Common myeloid progenitor, CD34-positive (primary cell): ENCODE results near the gene CCNT1.
"Not testable (repeated sequence)": the region's sequence is repeated elsewhere in the genome, so short reads cannot be mapped to it uniquely, and the experiment has no call there.

Experiments used
- CTCF ChIA-PET: fragments of 350-600 bp; sonication (Branson Sonifier 250); formaldehyde crosslinking; loops from one replicate; lab custom pipeline; 2021; ENCODE audit warnings: antibody characterized with exemption; lab: Charles Lee
- POLR2A ChIA-PET: fragments of 350-600 bp; sonication (Branson Sonifier 250); formaldehyde crosslinking; loops from one replicate; lab custom pipeline; 2021; ENCODE audit warnings: antibody characterized with exemption; lab: Charles Lee
- DNase-seq, 3 donors: peaks; one replicate each; pipeline versions ENCODE4 v3.0.0 to v3.0.0-alpha.2; 2013
- H3K27ac ChIP-seq, 2 experiments: 1 replicate in 1 of 2; 2 replicates in 1 of 2; pipeline ENCODE4 v1.7.0; 2013; ENCODE audit warnings: inconsistent platforms in 2 of 2, low read length in 2 of 2, mild to moderate bottlenecking in 2 of 2, low read depth in 1 of 2, moderate library complexity in 1 of 2; ENCODE audit not compliant: severe bottlenecking in 2 of 2, insufficient read depth in 1 of 2, poor library complexity in 1 of 2
- H3K27me3 ChIP-seq, 5 experiments: replicated peaks in 2 of 5; 1 replicate in 3 of 5; 2 replicates in 2 of 5; pipeline versions ENCODE4 v1.6.1 to v1.7.0; 2013; ENCODE audit warnings: low read length in 4 of 5, mild to moderate bottlenecking in 2 of 5, moderate library complexity in 2 of 5, inconsistent platforms in 1 of 5; ENCODE audit not compliant: insufficient read depth in 5 of 5, control insufficient read depth in 4 of 5
- H3K36me3 ChIP-seq, 4 experiments: 1 replicate in 2 of 4; 2 replicates in 2 of 4; pipeline versions ENCODE4 v1.6.1 to v1.7.0; 2013; ENCODE audit warnings: low read length in 3 of 4, control low read depth in 1 of 4, mild to moderate bottlenecking in 1 of 4; ENCODE audit not compliant: control insufficient read depth in 4 of 4, insufficient read depth in 4 of 4
- H3K4me1 ChIP-seq, 4 experiments: 1 replicate in 3 of 4; 2 replicates in 1 of 4; pipeline versions ENCODE4 v1.6.1 to v1.7.1; 2013; ENCODE audit warnings: low read length in 3 of 4, mild to moderate bottlenecking in 3 of 4, control low read depth in 1 of 4, inconsistent platforms in 1 of 4, moderate library complexity in 1 of 4; ENCODE audit not compliant: control insufficient read depth in 4 of 4, insufficient read depth in 4 of 4; ENCODE audit errors: control extremely low read depth in 1 of 4
- H3K4me3 ChIP-seq, 7 experiments: 1 replicate in 4 of 7; 2 replicates in 3 of 7; pipeline versions ENCODE4 v1.5.1 to v1.7.0; 2013; ENCODE audit warnings: mild to moderate bottlenecking in 7 of 7, low read length in 6 of 7, moderate library complexity in 6 of 7, inconsistent platforms in 2 of 7, low read depth in 2 of 7, control low read depth in 1 of 7; ENCODE audit not compliant: insufficient read depth in 4 of 7, control insufficient read depth in 1 of 7; ENCODE audit errors: extremely low read depth in 1 of 7
- H3K9me3 ChIP-seq, 5 experiments: 1 replicate in 4 of 5; 2 replicates in 1 of 5; pipeline versions ENCODE4 v1.6.1 to v1.7.1; 2013; ENCODE audit warnings: low read length in 4 of 5, mild to moderate bottlenecking in 2 of 5, inconsistent platforms in 1 of 5, low read depth in 1 of 5, moderate library complexity in 1 of 5; ENCODE audit not compliant: control insufficient read depth in 4 of 5, insufficient read depth in 2 of 5; ENCODE audit errors: control extremely low read depth in 1 of 5
- WGBS: methylation state at CpG from one replicate; pipeline ENCODE4 v1.1.5; 2013; ENCODE audit not compliant: insufficient coverage; 5-methylcytosine and 5-hydroxymethylcytosine counted together

CCNT1 gene

DNA sequence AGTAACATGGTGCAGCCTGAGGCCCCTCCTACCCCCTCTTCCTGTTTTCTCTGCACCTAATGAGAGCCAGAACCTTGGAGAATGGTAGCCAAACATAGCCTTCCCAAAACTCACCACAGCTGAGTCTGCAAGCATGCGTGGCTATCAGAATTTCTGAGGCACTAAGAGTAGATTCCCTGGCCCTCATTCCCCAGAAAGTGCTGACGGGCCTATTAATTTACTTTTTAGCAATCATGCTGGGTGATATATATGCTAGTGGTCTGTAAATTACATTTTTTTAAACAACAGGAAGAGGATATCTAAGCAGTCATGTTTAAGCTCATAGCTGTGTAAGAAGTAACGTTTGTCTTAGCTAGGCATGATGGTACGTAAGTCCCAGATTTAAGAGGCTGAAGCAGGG lies 64.8 kb downstream of the CCNT1 start:
- CTCF ChIA-PET: no interaction called here
- no peaks in the 10 kb centered on the region for H3K27me3 ChIP-seq
- no peak overlapping the region for H3K27ac ChIP-seq
- peaks cover 28 to 63% (median 43%) of the 10 kb centered on the region in 4 experiments for H3K36me3 ChIP-seq
- no peak overlapping the region for H3K4me3 ChIP-seq
- POLR2A ChIA-PET: interaction anchor here (0.5 kb wide), 1 partner anchor 13 kb away, joined by 4 read pairs; no protein-coding TSS in a partner anchor
- no peaks in the 10 kb centered on the region for H3K4me1 ChIP-seq
- no peak for DNase-seq
- no peaks in the 10 kb centered on the region for H3K9me3 ChIP-seq
- 100% methylated on average over 1 of the region's 4 CpGs for WGBS

GRCh38 chr12:48645354-48645753 lies 71.2 kb downstream of the CCNT1 start:
- peaks cover 10 to 15% (median 12%) of the 10 kb centered on the region in 4 experiments for H3K36me3 ChIP-seq
- H3K27me3 ChIP-seq, H3K4me1 ChIP-seq, CTCF ChIA-PET, POLR2A ChIA-PET, H3K9me3 ChIP-seq, H3K27ac ChIP-seq, DNase-seq, H3K4me3 ChIP-seq: not testable (repeated sequence)
- no CpG with 5 or more reads among the region's 8 CpGs for WGBS

DNA sequence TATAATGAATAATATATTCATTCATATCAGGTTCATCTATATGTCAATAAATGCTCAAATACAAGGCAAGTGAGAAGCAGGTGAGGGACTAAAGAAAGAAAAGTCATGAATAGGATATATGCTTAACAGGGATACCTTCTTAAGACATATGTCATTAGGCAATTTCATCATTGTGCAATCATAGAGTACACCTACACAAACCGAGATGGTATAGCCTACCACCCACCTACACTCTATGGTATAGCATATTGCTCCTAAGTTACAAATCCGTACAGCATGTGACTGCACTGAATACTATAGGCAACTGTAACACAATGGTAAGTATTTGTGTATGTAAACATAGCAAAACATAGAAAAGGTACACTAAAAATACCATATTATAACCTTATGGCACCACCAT lies 73.5 kb downstream of the CCNT1 start:
- H3K9me3 ChIP-seq: peaks cover 0 to 6% (median 2%) of the 10 kb centered on the region in 5 experiments
- no CpG with 5 or more reads among the region's 2 CpGs for WGBS
- no peak overlapping the region for H3K27ac ChIP-seq
- H3K36me3 ChIP-seq: peaks cover 7 to 11% (median 9%) of the 10 kb centered on the region in 4 experiments
- CTCF ChIA-PET: no interaction called here
- no peak overlapping the region for H3K4me3 ChIP-seq
- H3K27me3 ChIP-seq: no peaks in the 10 kb centered on the region
- POLR2A ChIA-PET: no interaction called here
- H3K4me1 ChIP-seq: no peaks in the 10 kb centered on the region
- DNase-seq: no peak

DNA sequence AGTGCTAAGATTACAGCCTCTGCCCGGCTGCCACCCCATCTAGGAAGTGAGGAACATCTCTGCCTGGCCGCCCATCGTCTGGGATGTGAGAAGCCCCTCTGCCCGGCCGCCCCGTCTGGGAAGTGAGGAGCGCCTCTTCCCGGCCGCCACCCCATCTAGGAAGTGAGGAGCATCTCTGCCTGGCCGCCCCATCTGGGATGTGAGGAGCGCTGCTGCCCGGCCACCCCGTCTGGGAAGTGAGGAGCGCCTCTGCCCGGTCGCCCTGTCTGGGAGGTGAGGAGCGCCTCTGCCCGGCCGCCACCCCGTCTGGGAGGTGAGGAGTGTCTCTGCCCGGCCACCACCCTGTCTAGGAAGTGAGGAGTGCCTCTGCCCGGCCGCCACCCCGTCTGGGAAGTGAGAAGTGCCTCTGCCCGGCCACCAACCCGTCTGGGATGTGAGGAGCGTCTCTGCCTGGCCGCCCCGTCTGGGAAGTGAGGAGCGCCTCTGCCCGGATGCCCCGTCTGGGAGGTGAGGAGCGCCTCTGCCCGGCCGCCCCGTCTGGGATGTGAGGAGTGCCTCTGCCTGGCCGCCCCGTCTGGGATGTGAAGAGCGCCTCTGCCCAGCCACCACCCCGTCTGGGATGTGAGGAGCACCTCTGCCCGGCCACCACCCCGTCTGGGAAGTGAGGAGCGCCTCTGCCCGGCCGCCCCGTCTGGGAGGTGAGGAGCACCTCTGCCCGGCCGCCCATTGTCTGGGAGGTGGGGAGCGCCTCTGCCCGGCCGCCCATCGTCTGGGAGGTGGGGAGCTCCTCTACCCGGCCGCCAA lies 74.6 kb downstream of the CCNT1 start:
- H3K4me1 ChIP-seq, H3K27me3 ChIP-seq, POLR2A ChIA-PET, H3K27ac ChIP-seq, CTCF ChIA-PET, DNase-seq, H3K9me3 ChIP-seq, H3K4me3 ChIP-seq, H3K36me3 ChIP-seq: not testable (repeated sequence)
- 97% methylated on average over 48 of the region's 54 CpGs for WGBS

- H3K4me1 ChIP-seq: no peaks in the 10 kb centered on the region
- ChIA-PET POLR2A (no interaction called here), CTCF (no interaction called here)
- H3K27ac ChIP-seq: no peak overlapping the region
- peaks cover 0 to 6% (median 2%) of the 10 kb centered on the region in 5 experiments for H3K9me3 ChIP-seq
- H3K27me3 ChIP-seq: no peaks in the 10 kb centered on the region
- 94% methylated on average over 2 of the region's 3 CpGs for WGBS
- H3K36me3 ChIP-seq: peaks cover 6 to 9% (median 7%) of the 10 kb centered on the region in 4 experiments
- no peak overlapping the region for H3K4me3 ChIP-seq
- no peak for DNase-seq
Measured at GRCh38 chr12:48640854-48641253, 75.7 kb downstream of the CCNT1 start.

- Histone ChIP-seq H3K36me3 (peaks cover 6 to 9% (median 7%) of the 10 kb centered on the region in 4 experiments), H3K4me3 (no peak overlapping the region), H3K27me3 (no peaks in the 10 kb centered on the region), H3K27ac (no peak overlapping the region), H3K9me3 (peaks cover 0 to 6% (median 2%) of the 10 kb centered on the region in 5 experiments), H3K4me1 (no peaks in the 10 kb centered on the region)
- no peak for DNase-seq
- POLR2A ChIA-PET: no interaction called here
- CTCF ChIA-PET: interaction anchor here (1.4 kb wide), 1 partner anchor 878 kb away, joined by 3 read pairs; no protein-coding TSS in a partner anchor
Measured at GRCh38 chr12:48640428-48640827, 76.1 kb downstream of the CCNT1 start.
